Stimulated activated CD8-positive, alpha-beta memory T cell treated with anti-CD3 and anti-CD28 coated beads, Interleukin-4, amount 100 ng/mL, for 4 hours (primary cell): ENCODE data around the gene PIK3R3.
"Not testable (repeated sequence)": the region's sequence is repeated elsewhere in the genome, so short reads cannot be mapped to it uniquely, and the experiment has no call there.

Source experiments
- DNase-seq, 2 donors: peaks; one replicate each; pipeline ENCODE4 v3.0.0-alpha.2; 2020; ENCODE audit warnings: low read depth in 2 of 2, low spot score in 1 of 2

Gene PIK3R3

DNA sequence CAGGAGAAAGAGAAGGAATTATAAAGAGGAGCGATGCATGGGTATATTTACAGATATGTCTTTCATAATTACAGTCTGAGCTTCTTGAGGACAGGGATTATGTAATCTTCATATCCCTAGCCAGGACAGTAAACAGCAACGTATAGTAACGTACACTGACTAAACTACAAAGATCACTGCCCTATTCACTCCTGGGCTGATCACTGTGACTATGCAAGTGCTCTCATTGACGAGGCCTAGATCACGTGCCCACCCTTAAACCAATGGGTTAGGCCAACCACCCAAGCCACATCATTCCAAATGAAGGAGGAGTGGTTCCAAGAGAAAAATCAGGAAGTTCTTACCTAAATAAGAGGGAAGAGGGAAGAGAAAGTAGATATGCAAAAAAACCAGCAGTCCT lies 18.5 kb downstream of the PIK3R3 start:
- no peak for DNase-seq

DNA sequence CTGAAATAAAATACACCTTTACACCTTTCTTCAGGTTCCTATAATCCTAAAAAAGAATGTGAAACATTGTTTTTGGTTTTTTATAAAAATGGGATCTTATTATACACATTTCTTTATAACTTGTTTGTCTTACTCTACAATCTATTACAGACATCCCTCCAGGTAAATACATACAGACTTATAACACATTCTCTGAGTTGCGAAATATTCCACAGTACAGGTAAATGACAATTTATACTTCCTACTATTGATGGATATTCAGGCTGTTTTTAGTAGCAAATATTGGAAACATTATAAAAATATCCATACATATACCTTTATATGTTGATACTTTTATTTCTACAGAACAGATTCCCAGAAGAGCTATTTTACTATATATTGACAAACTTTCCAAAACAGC lies 20.3 kb downstream of the PIK3R3 start:
- no peak for DNase-seq

DNA sequence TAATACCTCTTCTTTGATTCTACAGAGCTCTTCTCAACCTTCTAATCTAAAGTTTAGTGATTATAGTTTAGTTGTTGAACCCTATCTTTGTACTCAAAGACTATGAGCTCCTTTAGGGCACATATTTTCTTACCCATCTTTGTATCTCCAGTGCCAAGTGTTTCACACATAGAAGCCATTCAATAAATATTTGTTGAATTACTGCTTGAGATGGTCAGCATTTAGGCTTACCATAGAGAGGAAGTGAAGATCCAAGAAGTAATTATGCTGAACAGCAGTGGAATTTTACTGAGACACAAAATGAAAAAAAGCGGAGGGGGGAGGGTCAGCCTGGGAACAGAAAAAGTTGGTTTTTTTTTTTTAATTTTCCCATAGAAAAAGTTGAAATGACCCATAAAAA lies 21.9 kb downstream of the PIK3R3 start:
- no peak for DNase-seq

DNA sequence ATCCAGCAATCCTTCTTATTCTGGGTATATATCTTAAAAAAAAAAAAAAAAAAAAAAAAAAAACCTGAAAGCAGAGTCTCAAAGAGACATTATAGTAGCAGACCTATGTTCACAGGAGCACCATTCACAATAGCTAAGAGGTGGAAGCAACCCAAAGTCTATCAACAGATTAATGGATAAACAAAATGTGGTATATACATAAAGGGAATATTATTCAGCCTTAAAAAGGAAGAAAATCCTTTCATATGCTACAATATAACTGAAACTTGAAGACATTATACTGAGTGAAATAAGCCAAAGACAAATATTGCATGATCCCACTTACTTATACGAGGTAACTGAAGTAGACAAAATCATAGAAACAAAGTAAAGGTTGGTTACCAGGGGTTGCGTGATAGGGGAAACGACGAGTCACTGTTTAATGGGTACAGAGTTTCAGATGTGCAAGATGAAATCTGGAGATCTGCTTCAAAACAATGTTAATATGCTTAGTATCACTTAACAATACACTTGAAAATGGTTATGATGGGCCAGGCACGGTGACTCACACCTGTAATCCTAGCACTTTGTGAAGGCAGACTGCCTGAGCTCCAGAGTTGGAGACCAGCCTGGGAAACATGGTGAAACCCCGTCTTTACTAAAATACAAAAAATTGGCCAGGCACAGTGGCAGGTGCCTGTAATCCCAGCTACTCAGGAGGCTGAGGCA lies 29.5 kb downstream of the PIK3R3 start:
- DNase-seq = no peak

DNA sequence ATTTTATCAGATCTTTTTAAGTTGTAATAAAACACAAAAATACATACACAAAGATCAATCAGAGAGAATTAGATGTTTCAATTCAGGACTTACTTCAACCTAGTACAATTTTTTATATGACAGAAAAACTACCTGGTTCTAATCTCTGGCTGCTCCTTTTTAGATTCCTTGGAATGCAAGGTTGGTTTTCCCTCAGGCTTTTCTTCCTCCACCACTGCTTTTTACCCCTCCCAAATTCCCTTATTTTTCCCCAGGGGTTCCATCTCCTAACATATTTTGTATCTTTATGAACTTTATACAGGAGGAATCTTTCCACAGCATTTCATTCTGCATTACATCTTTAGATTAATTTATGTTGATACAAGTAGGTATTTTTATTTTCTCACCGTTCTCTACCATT lies 33.2 kb downstream of the PIK3R3 start:
- no peak for DNase-seq

DNA sequence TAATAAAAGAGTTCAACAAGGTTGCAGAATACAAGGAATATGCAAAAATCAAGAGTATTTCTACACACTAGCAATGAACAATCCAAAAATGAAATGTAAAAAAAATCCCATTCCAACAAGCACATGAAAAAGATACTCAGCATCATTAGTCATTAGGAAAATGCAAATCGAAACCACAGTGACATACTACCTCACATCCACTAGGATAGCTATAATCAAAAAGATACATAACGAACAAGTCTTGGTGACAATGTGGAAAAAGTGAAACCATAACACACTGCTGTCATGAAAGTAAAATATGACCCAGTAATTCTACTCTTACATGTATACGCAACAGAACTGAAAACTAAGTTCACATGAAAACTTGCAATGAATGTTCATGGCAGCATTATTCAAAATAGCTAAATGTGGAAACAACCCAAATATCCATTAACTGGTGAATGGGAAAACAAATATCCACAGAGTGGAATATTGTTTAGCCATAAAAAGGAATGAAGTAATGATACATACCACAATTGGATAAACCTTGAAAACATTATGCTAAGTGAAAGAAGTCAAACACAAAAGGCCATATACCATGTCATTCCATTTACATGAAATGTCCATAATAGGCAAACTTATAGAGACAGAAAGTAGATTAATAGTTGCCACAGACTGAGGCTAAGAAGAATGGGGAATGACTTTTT lies 34.3 kb downstream of the PIK3R3 start:
- no peak for DNase-seq

DNA sequence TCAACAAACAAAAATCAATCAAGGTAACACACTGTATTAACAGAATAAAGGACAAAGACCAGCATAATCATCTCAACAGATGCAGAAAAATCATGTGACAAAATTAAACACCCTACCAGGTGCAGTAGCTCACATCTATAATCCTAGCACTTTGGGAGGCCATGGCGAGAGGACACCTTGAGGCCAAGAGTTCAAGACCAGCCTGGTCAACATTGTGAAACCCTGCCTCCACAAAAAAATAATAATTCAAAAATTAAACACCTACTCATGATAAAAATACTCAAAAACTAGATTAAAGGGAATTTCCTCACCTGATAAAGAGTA lies 35.3 kb downstream of the PIK3R3 start:
- no peak for DNase-seq

DNA sequence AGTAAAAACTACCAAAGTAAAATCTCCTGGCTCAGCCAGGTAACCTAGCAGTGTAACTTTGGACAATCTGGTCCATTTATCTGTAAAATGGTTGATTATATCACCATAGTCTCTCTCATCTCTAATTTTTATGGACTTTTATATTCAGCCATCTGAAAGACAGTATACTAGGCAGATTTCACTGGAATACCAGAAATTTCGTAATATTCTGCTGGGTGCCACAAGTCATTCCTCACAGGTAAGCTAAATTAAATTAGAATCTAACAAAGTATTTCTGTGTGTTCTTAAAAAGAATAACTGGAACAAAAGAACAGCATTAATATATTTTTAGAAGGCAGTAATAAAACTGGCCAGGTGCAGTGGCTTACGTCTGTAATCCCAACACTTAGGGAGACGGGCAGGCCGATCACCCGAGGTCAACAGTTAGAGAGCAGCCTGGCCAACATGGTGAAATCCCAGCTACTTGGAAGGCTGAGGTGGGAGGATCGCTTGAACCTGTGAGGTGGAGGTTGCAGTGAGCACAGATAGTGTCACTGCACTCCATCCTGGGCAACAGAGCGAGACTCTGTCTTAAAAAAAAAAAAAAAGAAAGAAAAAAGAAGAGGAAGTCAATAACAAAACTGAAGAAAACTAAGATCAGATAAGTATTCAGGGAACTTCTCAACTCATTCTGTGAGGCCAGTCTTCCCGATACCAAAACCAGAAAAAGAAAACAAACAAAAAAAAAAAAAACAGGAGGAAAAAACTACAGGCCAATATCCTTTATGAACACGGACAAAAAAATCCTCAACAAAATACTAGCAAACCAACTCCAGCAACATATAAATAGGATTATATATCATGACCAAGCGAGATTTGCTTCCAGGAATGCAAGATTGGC lies 35.9 kb downstream of the PIK3R3 start:
- no peak for DNase-seq

DNA sequence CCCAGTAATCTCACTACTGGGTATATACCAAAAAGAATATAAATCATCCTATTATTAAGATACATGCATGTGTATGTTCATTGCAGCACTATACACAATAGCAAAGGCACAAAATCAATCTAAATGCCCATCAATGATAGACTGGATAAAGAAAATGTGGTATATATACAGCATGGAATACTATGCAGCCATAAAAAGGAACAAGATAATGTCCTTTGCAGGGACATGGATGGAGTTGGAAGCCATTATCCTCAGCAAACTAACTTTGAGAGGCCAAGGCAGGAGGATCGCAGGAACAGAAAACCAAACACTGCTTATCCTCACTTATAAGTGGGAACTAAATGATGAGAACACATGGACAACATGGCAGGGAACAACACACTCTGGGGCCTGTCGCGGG lies 37.3 kb downstream of the PIK3R3 start:
- not testable (repeated sequence) for DNase-seq

DNA sequence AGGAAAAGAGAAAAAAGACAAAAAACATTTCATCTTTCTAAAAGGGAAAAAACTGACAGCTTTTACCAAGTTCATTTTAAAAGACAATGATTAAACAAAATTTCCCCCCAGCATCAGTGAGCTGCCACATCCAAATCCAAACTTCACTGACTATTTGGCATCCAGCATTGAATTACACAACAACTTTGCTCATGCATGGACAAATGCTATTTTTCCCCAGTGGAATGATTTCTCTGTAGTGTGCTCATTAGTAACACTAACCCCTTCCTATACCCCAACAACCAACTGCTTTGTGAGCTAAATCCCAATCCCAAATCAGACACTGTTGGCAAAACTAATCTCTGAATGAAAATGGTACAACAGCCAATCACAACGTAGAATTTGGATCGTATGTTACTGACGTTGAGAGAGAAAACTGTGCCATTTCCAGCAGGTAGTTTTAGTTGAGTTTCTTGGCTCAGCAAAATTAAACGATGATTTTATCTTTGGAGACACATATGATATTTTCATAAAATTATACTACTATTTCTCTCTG lies 37.9 kb downstream of the PIK3R3 start:
- DNase-seq = no peak

DNA sequence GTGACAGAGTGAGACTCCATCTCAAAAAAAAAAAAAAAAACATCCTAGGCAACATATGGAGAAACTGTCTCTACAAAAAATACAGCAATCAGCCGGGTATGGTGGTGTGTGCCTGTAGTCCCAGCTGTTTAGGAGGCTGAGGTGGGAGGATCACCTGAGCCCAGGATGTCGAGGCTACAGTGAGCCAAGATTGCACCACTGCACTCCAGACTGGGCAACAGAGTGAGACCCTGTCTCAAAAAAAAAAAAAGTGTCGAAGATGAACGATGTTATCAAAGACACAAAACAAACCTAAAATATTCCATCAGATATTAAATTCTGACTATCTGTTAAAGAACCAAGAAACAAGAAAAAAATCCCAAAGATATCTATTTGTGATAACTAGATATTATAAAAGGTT lies 38.6 kb downstream of the PIK3R3 start:
- not testable (repeated sequence) for DNase-seq

DNA sequence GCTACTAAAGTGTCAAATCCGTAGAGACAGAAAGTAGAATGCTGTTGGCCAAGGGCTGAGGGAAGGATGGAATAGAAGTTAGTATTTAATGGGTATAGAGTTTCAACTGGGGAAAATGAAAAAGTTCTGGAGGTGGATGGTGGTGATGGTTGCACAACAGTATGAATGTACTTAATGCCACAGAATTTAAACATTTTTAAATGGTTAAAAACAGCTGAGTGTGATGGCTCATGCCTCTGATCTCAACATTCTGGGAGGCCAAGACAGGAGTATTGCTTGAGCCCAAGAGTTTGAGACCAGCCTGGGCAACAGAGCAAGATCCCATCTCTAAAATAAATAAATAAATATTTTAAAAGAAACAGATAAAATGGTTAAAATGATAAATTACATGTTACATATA lies 44.5 kb downstream of the PIK3R3 start:
- no peak for DNase-seq

DNA sequence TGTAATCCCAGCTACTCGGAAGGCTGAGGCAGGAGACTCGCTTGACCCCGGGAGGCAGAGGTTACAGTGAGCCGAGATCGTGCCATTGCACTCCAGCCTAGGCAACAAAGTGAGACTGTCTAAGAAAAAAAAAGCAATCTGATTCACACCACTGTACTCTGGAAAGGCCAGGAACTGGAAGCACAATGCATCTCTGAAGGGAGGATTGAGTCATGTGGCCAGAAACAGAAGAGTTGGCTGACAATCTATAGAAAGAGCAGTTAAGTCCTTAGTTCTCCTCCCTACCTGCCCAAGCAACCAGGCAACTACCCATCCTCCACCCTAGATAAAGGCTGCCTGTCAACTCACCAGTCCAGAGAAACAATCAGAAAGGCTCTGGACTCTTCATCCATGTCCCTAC lies 45.9 kb downstream of the PIK3R3 start:
- DNase-seq = no peak

DNA sequence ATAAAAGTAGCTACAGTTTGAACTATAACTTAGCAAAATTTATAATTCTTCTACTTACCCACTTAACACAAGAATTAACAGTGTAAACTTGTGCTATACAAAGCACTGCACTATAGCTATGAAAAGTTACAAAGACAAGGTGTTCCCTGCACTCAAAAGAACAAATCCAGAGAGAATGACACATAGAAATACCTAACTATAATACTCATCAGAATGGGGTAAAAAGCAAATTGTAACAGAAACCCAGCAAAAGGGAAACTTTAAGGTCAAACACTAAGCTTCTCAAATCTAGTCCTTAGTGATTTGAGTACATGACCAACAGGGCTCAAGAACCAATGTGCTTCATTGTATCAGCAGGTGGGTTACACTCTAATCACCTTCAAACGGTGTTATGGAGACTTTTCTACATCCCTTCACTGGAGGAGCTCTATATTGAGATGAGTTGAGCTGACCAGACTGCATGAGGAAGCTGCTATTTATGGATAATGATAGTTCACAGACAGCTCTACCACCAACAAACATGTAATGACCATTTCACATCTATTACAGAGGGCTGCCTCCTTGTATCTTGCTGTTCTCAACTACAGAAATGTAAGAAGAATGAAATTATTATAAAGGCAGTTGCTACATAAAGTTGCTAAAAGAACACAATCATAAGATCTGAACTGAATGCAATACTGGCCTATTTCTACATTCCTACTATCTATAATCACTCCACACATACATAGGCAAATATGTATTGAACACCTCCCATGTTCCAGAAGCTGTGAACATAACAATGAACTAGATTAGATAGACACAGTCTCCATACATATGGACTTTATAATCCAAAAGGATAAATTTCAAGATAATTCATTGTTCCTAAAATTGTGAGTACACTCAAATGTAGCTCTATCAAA lies 47.6 kb downstream of the PIK3R3 start:
- DNase-seq = no peak

DNA sequence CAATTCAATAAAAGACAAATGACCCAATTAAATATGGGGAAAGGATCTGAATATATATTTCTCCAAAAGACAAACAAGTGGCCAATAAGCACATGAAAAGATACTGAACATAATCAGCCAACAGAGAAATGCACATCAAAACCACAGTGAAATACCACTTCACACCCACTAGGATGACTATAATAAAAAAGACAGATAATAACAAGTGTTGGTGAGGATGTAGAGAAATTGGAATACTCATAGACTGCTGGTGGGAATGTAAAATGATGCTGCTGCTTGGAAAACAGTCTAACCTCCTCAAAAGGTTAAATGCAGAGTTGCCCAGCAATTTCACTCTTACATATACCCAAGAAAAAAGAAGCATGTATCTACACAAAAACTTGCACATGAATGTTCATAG lies 48.9 kb downstream of the PIK3R3 start:
- DNase-seq = no peak

DNA sequence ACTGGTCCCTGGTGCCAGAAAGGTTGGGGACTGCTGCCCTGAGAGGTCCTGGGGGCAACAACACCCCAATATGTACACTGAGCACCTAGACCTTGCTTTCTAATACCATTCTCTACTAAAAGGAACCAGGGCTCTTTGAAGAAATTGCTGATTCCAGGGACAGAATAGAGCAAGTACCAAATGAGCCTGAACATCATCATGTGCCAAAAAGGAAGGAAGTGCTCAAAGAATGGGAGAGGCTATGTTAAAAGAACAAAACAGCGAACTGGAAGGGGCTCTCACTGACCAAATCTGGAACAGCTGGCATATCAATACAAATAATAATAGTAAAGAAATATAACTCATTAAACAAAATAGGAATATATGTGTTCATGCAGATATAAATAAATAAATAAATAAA lies 50.8 kb downstream of the PIK3R3 start:
- DNase-seq = no peak

DNA sequence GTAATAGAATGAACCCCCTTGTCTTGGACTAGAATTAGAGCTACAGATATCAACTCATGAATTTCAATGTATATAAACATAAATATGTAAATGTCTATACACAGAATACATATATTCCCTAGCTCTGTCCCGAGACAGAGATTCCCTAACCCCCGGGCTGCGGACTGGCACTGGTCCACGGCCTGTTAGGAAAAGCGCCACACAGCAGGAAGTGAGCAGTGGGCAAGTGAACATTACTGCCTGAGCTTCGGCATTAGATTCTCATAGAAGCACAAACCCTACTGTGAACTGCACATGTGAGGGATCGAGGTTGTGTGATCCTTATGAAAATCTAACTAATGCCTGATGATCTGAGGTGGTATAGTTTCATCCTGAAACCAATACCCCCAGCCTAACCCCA lies 51.2 kb downstream of the PIK3R3 start:
- DNase-seq = no peak

DNA sequence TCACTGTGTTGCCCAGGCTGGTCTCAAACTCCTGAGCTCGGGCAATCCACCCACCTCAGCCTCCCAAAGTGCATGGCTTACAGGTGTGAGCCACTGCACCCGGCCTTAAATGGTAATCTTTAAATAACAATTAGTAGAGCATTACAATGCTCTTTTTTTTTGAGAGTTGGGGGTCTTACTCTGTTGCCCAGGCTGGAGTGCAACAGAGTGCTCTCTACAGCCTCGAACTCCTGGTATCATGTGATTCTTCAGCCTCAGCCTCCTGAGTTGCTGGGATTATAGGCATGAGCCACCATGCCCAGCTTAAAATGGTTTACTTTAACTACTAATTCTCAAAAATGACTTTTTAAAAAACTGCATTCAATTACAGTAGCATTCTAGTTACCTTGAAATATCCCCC lies 52.2 kb downstream of the PIK3R3 start:
- no peak for DNase-seq

DNA sequence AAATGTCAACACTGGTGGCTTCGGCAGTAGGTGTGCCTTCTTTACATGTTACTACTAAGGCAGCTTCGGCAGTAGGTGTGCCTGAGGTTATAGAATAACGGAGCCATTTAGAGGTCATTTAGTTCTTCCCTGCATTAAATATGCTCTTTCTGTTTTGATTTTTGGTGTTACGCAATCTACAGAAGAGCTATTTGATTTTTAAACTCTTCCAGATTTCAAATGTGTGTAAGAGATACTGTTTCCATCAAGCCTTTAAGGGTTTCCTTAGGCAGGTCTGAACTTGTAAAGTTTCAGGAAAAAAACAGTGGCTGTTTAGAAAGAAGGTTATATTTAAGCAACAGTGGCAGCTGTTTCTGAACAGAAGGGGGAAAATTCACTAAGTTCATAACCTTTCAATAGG lies 54.8 kb downstream of the PIK3R3 start:
- DNase-seq = no peak

DNA sequence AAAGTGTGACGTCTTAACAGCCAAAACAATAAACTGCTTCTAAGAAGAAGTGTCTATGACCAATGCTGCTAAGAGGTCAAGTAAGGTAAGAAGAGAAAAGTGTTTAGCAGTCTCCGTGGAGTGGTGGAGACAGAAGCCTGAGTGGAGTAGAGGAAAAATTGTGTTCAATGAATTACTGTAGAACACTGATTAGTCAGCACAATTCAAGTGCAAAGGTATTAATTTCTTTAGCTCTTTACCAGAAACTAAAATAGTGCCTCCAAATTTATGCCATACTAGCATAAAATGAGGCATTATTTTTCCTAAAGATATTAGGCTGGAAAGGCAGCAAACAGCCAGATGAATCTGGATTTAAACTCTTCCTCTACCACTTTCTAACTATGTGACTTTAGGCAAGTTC lies 56.1 kb downstream of the PIK3R3 start:
- no peak for DNase-seq

DNA sequence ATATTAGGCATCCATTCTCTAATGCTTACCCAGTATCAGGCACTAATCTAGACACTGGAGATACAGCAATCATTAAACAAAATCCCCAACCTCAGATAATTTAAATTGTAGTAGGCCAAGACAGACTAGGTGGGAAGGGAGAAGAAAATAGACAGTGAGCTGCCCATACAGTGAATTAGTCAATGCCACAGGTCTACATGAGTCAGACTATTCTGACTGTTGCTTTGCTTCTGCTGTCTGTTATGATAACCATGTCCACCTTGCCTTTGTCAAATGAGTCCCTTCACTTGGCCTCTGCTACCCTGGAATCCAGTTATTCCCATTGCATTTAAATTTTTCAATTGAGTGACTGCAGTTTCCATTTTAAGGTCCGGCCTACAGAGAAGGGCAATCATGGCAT lies 59.5 kb downstream of the PIK3R3 start:
- DNase-seq = no peak
